HepG2 (cell line): ENCODE data around the gene HMMR. TPM values are rescaled to one million over a fixed set of nuclear protein-coding genes. Genes with fewer than 3 reads are reported as not detected.

Experiments
- ATF2 ChIP-seq: sonication (generic); formaldehyde crosslinking; IDR thresholded peaks from 2 replicates; pipeline ENCODE4 v1.4.0; 2020; ENCODE audit warnings: missing genetic modification reagents
- ATM ChIP-seq: fragments of 450-650 bp; IDR thresholded peaks from 2 replicates; pipeline ENCODE4 v1.7.1; 2017; ENCODE audit warnings: mild to moderate bottlenecking, borderline replicate concordance
- CENPX ChIP-seq: sonication (generic); formaldehyde crosslinking; IDR thresholded peaks from 2 replicates; pipeline ENCODE4 v1.9.0; 2021; ENCODE audit warnings: mild to moderate bottlenecking, missing genetic modification reagents, moderate library complexity
- CREB3 ChIP-seq: sonication (generic); formaldehyde crosslinking; IDR thresholded peaks from 2 replicates; pipeline ENCODE4 v1.5.0; 2020; ENCODE audit warnings: missing genetic modification reagents
- DMAP1 ChIP-seq: IDR thresholded peaks from 2 replicates; pipeline ENCODE4 v1.6.1; 2016
- FOXO4 ChIP-seq: sonication (generic); formaldehyde crosslinking; conservative IDR thresholded peaks from 2 replicates; pipeline ENCODE4 v1.8.1; 2023; ENCODE audit warnings: missing genetic modification reagents
- JARID2 ChIP-seq: sonication (generic); formaldehyde crosslinking; IDR thresholded peaks from 2 replicates; pipeline ENCODE4 v1.8.1; 2023; ENCODE audit warnings: missing genetic modification reagents, inconsistent platforms; ENCODE audit not compliant: insufficient replicate concordance
- NAIF1 ChIP-seq: sonication (generic); formaldehyde crosslinking; IDR thresholded peaks from 2 replicates; pipeline ENCODE4 v1.5.0; 2020; ENCODE audit warnings: mild to moderate bottlenecking, missing genetic modification reagents, borderline replicate concordance
- PRPF4 ChIP-seq: fragments of 200-400 bp; formaldehyde crosslinking; IDR thresholded peaks from 2 replicates; pipeline ENCODE4 v1.6.1; 2016; ENCODE audit warnings: low read length, low read depth; ENCODE audit not compliant: poor library complexity, severe bottlenecking
- SALL2 ChIP-seq: sonication (generic); formaldehyde crosslinking; IDR thresholded peaks from 2 replicates; pipeline ENCODE4 v1.8.1; 2023; ENCODE audit warnings: mild to moderate bottlenecking, missing genetic modification reagents, inconsistent platforms
- SIN3A ChIP-seq: IDR thresholded peaks from 2 replicates; pipeline ENCODE4 v1.6.1; 2011; ENCODE audit warnings: low read depth, mild to moderate bottlenecking, control low read depth, low read length, borderline replicate concordance
- THYN1 ChIP-seq: sonication (generic); formaldehyde crosslinking; IDR thresholded peaks from 2 replicates; pipeline ENCODE4 v1.8.1; 2023; ENCODE audit warnings: low read depth, mild to moderate bottlenecking, moderate library complexity, missing genetic modification reagents, borderline replicate concordance
- ZMYM2 ChIP-seq: sonication (generic); formaldehyde crosslinking; IDR thresholded peaks from 2 replicates; pipeline ENCODE4 v1.8.0; 2022; ENCODE audit warnings: mild to moderate bottlenecking, missing genetic modification reagents
- ZNF207 ChIP-seq: fragments of 450-650 bp; IDR thresholded peaks from 2 replicates; pipeline ENCODE4 v1.6.1; 2016; ENCODE audit warnings: antibody characterized with exemption, borderline replicate concordance
- ZNF235 ChIP-seq: sonication (generic); formaldehyde crosslinking; IDR thresholded peaks from 2 replicates; pipeline ENCODE4 v1.8.1; 2023; ENCODE audit warnings: mild to moderate bottlenecking, missing genetic modification reagents, borderline replicate concordance
- ZNF326 ChIP-seq: sonication (generic); formaldehyde crosslinking; IDR thresholded peaks from 2 replicates; pipeline ENCODE4 v1.4.0; 2020; ENCODE audit warnings: missing genetic modification reagents, borderline replicate concordance
- ZNF639 ChIP-seq: conservative IDR thresholded peaks from 2 replicates; pipeline ENCODE4 v1.6.1; 2018; ENCODE audit warnings: missing genetic modification reagents
- ZNF687 ChIP-seq: sonication (generic); formaldehyde crosslinking; IDR thresholded peaks from 2 replicates; pipeline ENCODE4 v1.5.1; 2020; ENCODE audit warnings: mild to moderate bottlenecking, missing genetic modification reagents, moderate library complexity
- ZNF841 ChIP-seq: sonication (generic); formaldehyde crosslinking; IDR thresholded peaks from 2 replicates; pipeline ENCODE4 v1.8.1; 2023; ENCODE audit warnings: missing genetic modification reagents, borderline replicate concordance
- ZSCAN30 ChIP-seq: sonication (generic); formaldehyde crosslinking; IDR thresholded peaks from 2 replicates; pipeline ENCODE4 v1.5.0; 2020; ENCODE audit warnings: mild to moderate bottlenecking, missing genetic modification reagents
- polyA plus RNA-seq, 8 experiments: library from polyadenylated mRNA; depleted of rRNA in 3 of 8; stranded (reverse) in 7 of 8; unstranded in 1 of 8; fragments of >200 nt; fragmentation: Illumina TruSeq in 4 of 8; extraction: Trizol in 4 of 8; gene quantifications; 2 replicates each; pipeline versions ENCODE4 v1.2.1 to v1.2.3, GENCODE V29; 2011 to 2016; ENCODE audit warnings: low read depth in 4 of 8, missing spikeins in 1 of 8, mixed read lengths in 1 of 8; ENCODE audit not compliant: insufficient read depth in 1 of 8
- total RNA-seq, 5 experiments: library from RNA; depleted of rRNA; stranded (reverse); fragments of >200 nt; fragmentation: Illumina TruSeq; extraction: Trizol; gene quantifications; 2 replicates each; pipeline ENCODE4 v1.2.3, GENCODE V29; 2016; ENCODE audit warnings: low read depth in 1 of 5

HMMR gene
- total and polyA plus RNA-seq, 2 of the 13 experiments (the other 11 are each of a cell fraction or from before 2014, with no cell fraction given), result 8.5 to 48.3 TPM

- peak; percentile 63 for TF ChIP-seq ATF2 (CRISPR knock-in tag)
- TF ChIP-seq PRPF4, result no peak
- TF ChIP-seq JARID2 (CRISPR knock-in tag), result peak; percentile 91
- no peak for TF ChIP-seq ZNF207
- peak; percentile 91 for TF ChIP-seq DMAP1 (CRISPR knock-in tag)
- peak; percentile 81 for TF ChIP-seq SALL2 (CRISPR knock-in tag)
- TF ChIP-seq ZMYM2 (CRISPR knock-in tag), result peak; percentile 56
- no peak for TF ChIP-seq FOXO4 (CRISPR knock-in tag)
- TF ChIP-seq SIN3A, result peak; percentile 57; the same call in 1 of the 2 replicates
- TF ChIP-seq ZNF687 (CRISPR knock-in tag), result peak; percentile 98
- no peak for TF ChIP-seq ZNF841 (CRISPR knock-in tag)
- no peak for TF ChIP-seq ZSCAN30 (CRISPR knock-in tag)
- TF ChIP-seq NAIF1, result peak; percentile 90; the same call in 1 of the 2 replicates
- no peak for TF ChIP-seq CENPX
- no peak for TF ChIP-seq ZNF235 (CRISPR knock-in tag)
- no peak for TF ChIP-seq ZNF326 (CRISPR knock-in tag)
- no peak for TF ChIP-seq CREB3 (CRISPR knock-in tag)
- TF ChIP-seq ATM, result no peak
- TF ChIP-seq ZNF639 (CRISPR knock-in tag), result peak; percentile 40; the same call in 1 of the 2 replicates
- 0 out of 2 replicates have a peak, but pooled peaks have one; percentile 44 for TF ChIP-seq THYN1
These were observed 442 bp upstream of the HMMR start, which contains the start of gene NUDCD2 (continued) for GRCh38 chr5:163459819-163460561.
